Kidney (tissue), 14 donors: ENCODE results near the gene TEX19. TPM values are rescaled to one million over a fixed set of nuclear protein-coding genes. Genes with fewer than 3 reads are reported as not detected.
A peak's percentile ranks its signal among the peaks of the same experiment; 100 is the strongest.

Experiments
- DNase-seq, 5 donors: peaks; one replicate each; pipeline ENCODE4 v3.0.0-alpha.2; 2013 to 2020
- FAIRE-seq: peaks from 2 replicates; lab custom pipeline; 2012; peaks lifted over from hg19 to GRCh38; lab: Jason Lieb, UNC
- H3K27ac ChIP-seq, 2 donors: one replicate each; pipeline ENCODE4 v1.7.0; 2013; ENCODE audit warnings: low read depth in 2 of 2, low read length in 2 of 2, inconsistent platforms in 1 of 2
- H3K27me3 ChIP-seq: one replicate; pipeline ENCODE4 v1.7.1; 2013; ENCODE audit warnings: low read length, inconsistent platforms; ENCODE audit not compliant: control insufficient read depth, insufficient read depth
- H3K36me3 ChIP-seq, 3 donors: one replicate each; pipeline versions ENCODE4 v1.7.0 to v1.7.1; 2013; ENCODE audit warnings: low read length in 3 of 3, control low read depth in 1 of 3, inconsistent platforms in 1 of 3; ENCODE audit not compliant: insufficient read depth in 3 of 3, control insufficient read depth in 2 of 3
- H3K4me1 ChIP-seq, 3 donors: one replicate each; pipeline versions ENCODE4 v1.7.0 to v1.7.1; 2013; ENCODE audit warnings: low read length in 3 of 3, inconsistent platforms in 1 of 3, low read depth in 1 of 3; ENCODE audit not compliant: control insufficient read depth in 2 of 3, insufficient read depth in 2 of 3
- H3K4me3 ChIP-seq, 3 donors: one replicate each; pipeline versions ENCODE4 v1.7.0 to v1.8.1; 2013; ENCODE audit warnings: low read length in 3 of 3, control low read depth in 1 of 3, inconsistent platforms in 1 of 3
- H3K9ac ChIP-seq, 3 donors: one replicate each; pipeline versions ENCODE4 v1.7.0 to v1.7.1; 2013; ENCODE audit warnings: low read length in 3 of 3, control low read depth in 1 of 3, inconsistent platforms in 1 of 3
- H3K9me3 ChIP-seq, 3 donors: one replicate each; pipeline versions ENCODE4 v1.7.0 to v1.7.1; 2013; ENCODE audit warnings: low read length in 3 of 3, control low read depth in 1 of 3, inconsistent platforms in 1 of 3; ENCODE audit not compliant: control insufficient read depth in 2 of 3, insufficient read depth in 1 of 3
- intact Hi-C: fragments of 100-400 bp; cut with DNase I; formaldehyde crosslinking; loops from one replicate; pipeline ENCODE4 v1.11.1; 2022
- polyA plus RNA-seq: library from polyadenylated mRNA; stranded (reverse); fragments of 350-450 nt; fragmentation: Illumina TruSeq; extraction: RNeasy Lipid Tissue Mini Kit (QIAGEN cat#74804); gene quantifications from one replicate; pipeline ENCODE4 v1.2.3, GENCODE V29; 2014; ENCODE audit warnings: low read depth, low replicate concordance; ENCODE audit not compliant: insufficient read depth
- total RNA-seq: library from RNA; stranded (reverse); fragmentation: NEBNext Ultra II Directional; extraction: Animal tissue kit (Norgen Biotek cat#: 25700); gene quantifications from one replicate; pipeline ENCODE4 v1.2.1, GENCODE V29; 2021
- TF ChIP-seq, protein P1 (sequence below): IDR thresholded peaks from 3 replicates; pipeline ENCODE4 v1.5.1; 2012; ENCODE audit warnings: mild to moderate bottlenecking, moderate library complexity, borderline replicate concordance; ENCODE audit not compliant: insufficient read depth; ENCODE audit errors: extremely low read depth
- donor health status: control.
- donor health status: control.
- donor health status: control.
- donor health status: control.
- donor health status: control.
- donor health status: DM: yes; HTN: yes; CAD: no.
- donor health status: Normal renal cell carcinoma (clear cell type).

TEX19 gene
- total and polyA plus RNA-seq, 2 donors from 2014 or later, result not detected

DNA sequence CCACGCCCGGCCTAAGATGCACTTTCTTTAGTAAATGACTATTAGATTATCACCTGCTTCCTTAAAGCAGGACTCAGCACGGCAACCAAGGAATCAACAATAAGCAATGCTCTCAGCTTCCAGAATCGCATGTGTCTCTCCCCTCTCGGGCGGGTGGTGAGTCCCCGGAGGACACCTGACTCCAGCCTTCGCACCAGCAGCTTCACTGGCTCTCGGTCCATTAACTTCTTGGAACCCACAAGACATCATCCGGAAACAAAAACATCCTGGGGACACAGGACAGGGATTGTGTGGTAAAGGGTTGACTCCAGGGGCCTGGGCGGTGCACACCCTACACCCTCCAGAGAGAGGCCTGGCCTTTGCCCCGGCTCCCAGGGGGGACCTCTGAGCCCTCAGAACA lies 35.2 kb downstream of the TEX19 start:
- intact Hi-C loops, result no loop called here
- H3K27me3 ChIP-seq, result no peaks in the 10 kb centered on the region
- DNase-seq (peak in 4 of 5 donors; percentile 24 to 90 (median 86)), FAIRE-seq (no peak)
- no peaks in the 10 kb centered on the region for H3K4me1 ChIP-seq
- no peak overlapping the region for H3K27ac ChIP-seq
- no peaks in the 10 kb centered on the region for H3K9me3 ChIP-seq
- no peak overlapping the region for H3K9ac ChIP-seq
- TF ChIP-seq, protein P1, sequence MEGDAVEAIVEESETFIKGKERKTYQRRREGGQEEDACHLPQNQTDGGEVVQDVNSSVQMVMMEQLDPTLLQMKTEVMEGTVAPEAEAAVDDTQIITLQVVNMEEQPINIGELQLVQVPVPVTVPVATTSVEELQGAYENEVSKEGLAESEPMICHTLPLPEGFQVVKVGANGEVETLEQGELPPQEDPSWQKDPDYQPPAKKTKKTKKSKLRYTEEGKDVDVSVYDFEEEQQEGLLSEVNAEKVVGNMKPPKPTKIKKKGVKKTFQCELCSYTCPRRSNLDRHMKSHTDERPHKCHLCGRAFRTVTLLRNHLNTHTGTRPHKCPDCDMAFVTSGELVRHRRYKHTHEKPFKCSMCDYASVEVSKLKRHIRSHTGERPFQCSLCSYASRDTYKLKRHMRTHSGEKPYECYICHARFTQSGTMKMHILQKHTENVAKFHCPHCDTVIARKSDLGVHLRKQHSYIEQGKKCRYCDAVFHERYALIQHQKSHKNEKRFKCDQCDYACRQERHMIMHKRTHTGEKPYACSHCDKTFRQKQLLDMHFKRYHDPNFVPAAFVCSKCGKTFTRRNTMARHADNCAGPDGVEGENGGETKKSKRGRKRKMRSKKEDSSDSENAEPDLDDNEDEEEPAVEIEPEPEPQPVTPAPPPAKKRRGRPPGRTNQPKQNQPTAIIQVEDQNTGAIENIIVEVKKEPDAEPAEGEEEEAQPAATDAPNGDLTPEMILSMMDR, result no peak
- H3K4me3 ChIP-seq, result no peak overlapping the region
- peaks cover 0 to 2% (median 0%) of the 10 kb centered on the region in 3 donors for H3K36me3 ChIP-seq

DNA sequence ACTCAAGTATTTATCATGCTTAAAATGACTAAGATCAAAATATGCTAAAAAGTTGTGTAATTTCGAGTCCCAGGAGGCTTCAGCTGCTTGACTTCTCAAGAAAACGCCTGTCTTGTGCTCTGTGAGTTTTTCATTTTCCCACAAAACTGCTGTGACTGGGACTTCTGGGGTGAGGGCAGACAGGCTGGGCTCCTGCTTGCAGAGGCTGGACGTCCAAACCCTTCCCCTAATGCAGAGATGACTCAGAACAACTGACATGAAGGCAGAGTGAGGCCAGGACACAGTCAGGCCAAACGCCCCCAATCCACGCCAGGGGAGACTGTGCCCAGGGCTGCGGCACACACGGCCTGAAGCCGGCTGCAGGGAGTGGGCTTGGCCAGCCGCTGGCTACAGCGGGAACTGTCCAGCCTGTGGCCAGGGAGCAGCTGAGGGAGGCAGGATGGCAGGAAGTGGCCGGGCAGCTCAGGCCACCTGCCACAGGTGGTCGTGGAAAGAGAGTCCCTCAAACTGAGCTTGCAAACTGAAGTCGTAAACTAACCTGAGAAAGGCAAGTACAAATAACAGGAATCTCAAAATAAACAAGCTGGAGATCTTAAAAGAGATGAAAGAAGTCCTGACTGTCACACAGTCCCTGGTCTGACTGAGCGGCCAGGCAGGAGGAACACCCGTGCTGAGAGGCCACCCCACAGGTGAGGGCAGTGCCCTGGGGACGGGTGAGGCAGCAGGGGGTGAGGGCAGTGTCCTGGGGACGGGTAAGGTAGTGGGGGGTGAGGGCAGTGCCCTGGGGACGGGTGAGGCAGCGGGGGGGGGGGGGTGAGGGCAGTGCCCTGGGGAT lies 37.8 kb downstream of the TEX19 start:
- FAIRE-seq (no peak), DNase-seq (peak in 1 of 5 donors; percentile 49)
- Histone ChIP-seq H3K9me3 (no peaks in the 10 kb centered on the region), H3K4me3 (no peak overlapping the region), H3K27me3 (no peaks in the 10 kb centered on the region), H3K27ac (no peak overlapping the region), H3K9ac (no peak overlapping the region), H3K36me3 (peaks cover 0 to 2% (median 0%) of the 10 kb centered on the region in 3 donors), H3K4me1 (no peaks in the 10 kb centered on the region)
- TF ChIP-seq, protein P1, result no peak
- intact Hi-C loops, result no loop called here

DNA sequence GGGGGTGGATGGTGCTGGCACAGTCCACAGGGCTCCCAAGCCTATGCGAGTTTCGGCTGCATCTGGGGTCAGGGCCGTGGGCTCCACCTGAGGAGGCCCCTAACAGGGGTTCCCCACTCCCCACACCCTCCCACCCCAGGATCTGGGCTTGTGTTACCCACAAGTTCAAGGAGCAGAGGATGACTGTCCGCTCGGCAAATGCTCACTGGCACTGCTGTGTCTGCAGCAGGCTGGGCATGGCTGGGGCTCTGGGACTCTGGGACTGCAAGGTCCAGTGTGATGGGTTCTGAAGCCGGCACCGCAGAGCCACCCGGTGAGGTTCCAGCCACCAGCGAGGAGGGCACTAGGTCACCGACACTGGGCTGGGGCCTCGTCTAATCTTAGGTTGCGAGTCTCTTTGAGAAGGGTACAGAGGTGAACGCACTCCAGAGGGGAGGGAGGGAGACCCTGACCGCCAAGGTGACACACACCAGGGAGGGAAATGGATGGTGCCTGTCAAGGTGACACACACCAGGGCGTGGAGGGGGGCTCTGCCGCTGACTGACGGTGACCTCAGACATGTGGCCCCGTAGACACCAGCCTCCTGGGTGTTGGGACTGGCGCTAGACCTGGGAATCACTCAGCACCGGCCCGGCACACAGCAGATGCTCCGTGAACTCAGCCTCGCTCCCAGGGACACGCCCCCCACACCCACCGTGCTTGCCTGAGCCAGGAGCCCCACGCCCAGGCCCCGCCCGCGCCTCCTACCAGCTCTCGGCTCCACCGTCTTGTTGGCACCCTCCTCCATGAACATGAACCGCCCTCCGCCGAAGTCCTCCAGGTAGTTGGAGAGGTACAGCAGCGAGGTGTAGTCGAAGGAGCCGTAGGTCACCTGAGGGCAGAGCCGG lies 38.6 kb downstream of the TEX19 start:
- intact Hi-C loops, result no loop called here
- H3K4me1 ChIP-seq, result no peaks in the 10 kb centered on the region
- peak in 1 of 5 donors; percentile 77 for DNase-seq
- TF ChIP-seq, protein P1, result no peak
- H3K27ac ChIP-seq, result no peak overlapping the region
- no peak overlapping the region for H3K4me3 ChIP-seq
- FAIRE-seq, result no peak
- no peaks in the 10 kb centered on the region for H3K9me3 ChIP-seq
- H3K9ac ChIP-seq, result no peak overlapping the region
- H3K27me3 ChIP-seq, result no peaks in the 10 kb centered on the region
- H3K36me3 ChIP-seq, result peaks cover 0 to 2% (median 0%) of the 10 kb centered on the region in 3 donors
